Endothelial cell of umbilical vein (primary cell): ENCODE results near the gene ZBTB9. TPM values are rescaled to one million over a fixed set of nuclear protein-coding genes. Genes with fewer than 3 reads are reported as not detected.
A peak's percentile ranks its signal among the peaks of the same experiment; 100 is the strongest.

Experiments used
- BruUV-seq: library from RNA; stranded (reverse); fragments of 400-500 nt; replicated peaks from 2 replicates; lab custom pipeline; 2021; lab: Mats Ljungman, UMichigan
- CTCF ChIA-PET: fragments of 300-600, 350-600 bp; sonication (Branson Sonifier 250); formaldehyde crosslinking; loops from one replicate; lab custom pipeline; 2021; ENCODE audit warnings: antibody characterized with exemption, inconsistent platforms; lab: Charles Lee
- POLR2A ChIA-PET: fragments of 300-600, 350-600 bp; sonication (Branson Sonifier 250); formaldehyde crosslinking; loops from one replicate; lab custom pipeline; 2021; ENCODE audit warnings: antibody characterized with exemption, inconsistent platforms; lab: Charles Lee
- DNase-seq: peaks from one replicate; pipeline ENCODE4 v3.0.0-alpha.2; 2011; ENCODE audit warnings: low read depth, low spot score
- FAIRE-seq: peaks from 2 replicates; lab custom pipeline; 2011; peaks lifted over from hg19 to GRCh38; lab: Jason Lieb, UNC
- H2AFZ ChIP-seq: 2 replicates; pipeline ENCODE4 v1.6.0; 2012; ENCODE audit warnings: low read depth, low read length, control low read depth, inconsistent platforms
- H3K27ac ChIP-seq: 2 replicates; pipeline ENCODE4 v1.5.1; 2011; ENCODE audit warnings: low read depth, mild to moderate bottlenecking, control low read depth, low read length, moderate library complexity; ENCODE audit not compliant: insufficient read depth
- H3K27me3 ChIP-seq, 2 experiments: 2 replicates each; pipeline versions ENCODE4 v1.6.0 to v1.6.1; 2011; ENCODE audit warnings: low read length in 2 of 2, mixed read lengths in 1 of 2; ENCODE audit not compliant: control insufficient read depth in 2 of 2, insufficient read depth in 2 of 2
- H3K36me3 ChIP-seq, 2 experiments: 2 replicates in 1 of 2; 3 replicates in 1 of 2; pipeline ENCODE4 v1.5.1; 2011; ENCODE audit warnings: low read length in 2 of 2, mild to moderate bottlenecking in 1 of 2, moderate library complexity in 1 of 2; ENCODE audit not compliant: control insufficient read depth in 2 of 2, insufficient read depth in 2 of 2; ENCODE audit errors: extremely low read depth in 1 of 2
- H3K4me1 ChIP-seq: 3 replicates; pipeline ENCODE4 v1.5.1; 2011; ENCODE audit warnings: mild to moderate bottlenecking, low read length; ENCODE audit not compliant: control insufficient read depth, insufficient read depth; ENCODE audit errors: extremely low read depth
- H3K4me2 ChIP-seq: 2 replicates; pipeline ENCODE4 v1.6.1; 2011; ENCODE audit warnings: low read length, control low read depth, mixed read lengths; ENCODE audit not compliant: insufficient read depth
- H3K4me3 ChIP-seq, 3 experiments: fragments of 200-600 bp in 1 of 3; sonication (generic), shearing (Covaris generic) in 1 of 3; replicated peaks in 1 of 3; 2 replicates each; pipeline ENCODE4 v1.5.1; 2011 to 2016; ENCODE audit warnings: control low read depth in 3 of 3, low read length in 3 of 3, mild to moderate bottlenecking in 2 of 3, inconsistent platforms in 1 of 3, low read depth in 1 of 3, moderate library complexity in 1 of 3; ENCODE audit not compliant: insufficient read depth in 1 of 3
- H3K79me2 ChIP-seq: 2 replicates; pipeline ENCODE4 v1.6.0; 2012; ENCODE audit warnings: low read length, inconsistent platforms; ENCODE audit not compliant: control insufficient read depth, insufficient read depth
- H3K9ac ChIP-seq: replicated peaks from 2 replicates; pipeline ENCODE3; 2011; ENCODE audit warnings: low read length, control low read depth; ENCODE audit not compliant: insufficient read depth; ENCODE audit errors: extremely low read depth
- H3K9me1 ChIP-seq: replicated peaks from 3 replicates; pipeline ENCODE4 v1.6.0; 2011; ENCODE audit warnings: mild to moderate bottlenecking, low read length; ENCODE audit not compliant: control insufficient read depth, insufficient read depth; ENCODE audit errors: extremely low read depth
- H3K9me3 ChIP-seq: replicated peaks from 2 replicates; pipeline ENCODE4 v1.5.1; 2012; ENCODE audit warnings: low read length, inconsistent platforms; ENCODE audit not compliant: control insufficient read depth, insufficient read depth
- H4K20me1 ChIP-seq: replicated peaks from 2 replicates; pipeline ENCODE3; 2011; ENCODE audit warnings: mild to moderate bottlenecking, low read length; ENCODE audit not compliant: control insufficient read depth, insufficient read depth; ENCODE audit errors: extremely low read depth
- CTCF ChIP-seq, 2 donors: IDR thresholded peaks; 1 replicate in 1 of 2; 2 replicates in 1 of 2; pipeline ENCODE4 v1.5.1; 2011; ENCODE audit warnings: low read length in 2 of 2, mild to moderate bottlenecking in 2 of 2, moderate library complexity in 2 of 2, control low read depth in 1 of 2, inconsistent platforms in 1 of 2, low read depth in 1 of 2; ENCODE audit not compliant: insufficient read depth in 1 of 2; ENCODE audit errors: extremely low read depth in 1 of 2
- EZH2 ChIP-seq: IDR thresholded peaks from 2 replicates; pipeline ENCODE4 v1.6.1; 2012; ENCODE audit warnings: borderline replicate concordance, low read depth, mild to moderate bottlenecking, moderate library complexity, low read length, inconsistent platforms; ENCODE audit not compliant: severe bottlenecking
- FOS ChIP-seq: IDR thresholded peaks from 2 replicates; pipeline ENCODE4 v1.6.1; 2011; ENCODE audit warnings: mild to moderate bottlenecking, low read length, moderate library complexity, borderline replicate concordance; ENCODE audit not compliant: insufficient read depth
- GATA2 ChIP-seq: IDR thresholded peaks from 2 replicates; pipeline ENCODE4 v1.7.0; 2011; ENCODE audit warnings: low read depth, mild to moderate bottlenecking, moderate library complexity, mixed read lengths, low read length; ENCODE audit not compliant: insufficient read length, insufficient read depth
- MAX ChIP-seq: IDR thresholded peaks from 2 replicates; pipeline ENCODE4 v1.6.1; 2011; ENCODE audit not compliant: insufficient read depth, insufficient read length
- dilution Hi-C: fragments of 300-500 bp; cut with MboI; formaldehyde crosslinking; loops from one replicate; pipeline ENCODE4 v1.15.0; 2019; ENCODE audit warnings: low sequenced_read_pairs; ENCODE audit not compliant: extremely low pct_ligation_motif_present
- intact Hi-C: fragments of 100-400 bp; cut with micrococcal nuclease; formaldehyde crosslinking; loops from one replicate; pipeline ENCODE4 v1.10.0; 2022
- polyA plus RNA-seq, 4 experiments: library from polyadenylated mRNA; depleted of rRNA in 3 of 4; stranded (reverse) in 3 of 4; unstranded in 1 of 4; fragments of >200 nt; gene quantifications; 2 replicates each; pipeline versions ENCODE4 v1.2.1 to v1.2.3, GENCODE V29; 2011 to 2012; ENCODE audit warnings: missing spikeins in 1 of 4
- total RNA-seq: library from RNA; stranded (reverse); gene quantifications from 2 replicates; pipeline ENCODE4 v1.2.3, GENCODE V29; 2021

Gene ZBTB9
- total and polyA plus RNA-seq, 2 donors (not counting 3 experiments of a cell fraction or from before 2014, with no cell fraction given), result 4.7 to 8.0 TPM

DNA sequence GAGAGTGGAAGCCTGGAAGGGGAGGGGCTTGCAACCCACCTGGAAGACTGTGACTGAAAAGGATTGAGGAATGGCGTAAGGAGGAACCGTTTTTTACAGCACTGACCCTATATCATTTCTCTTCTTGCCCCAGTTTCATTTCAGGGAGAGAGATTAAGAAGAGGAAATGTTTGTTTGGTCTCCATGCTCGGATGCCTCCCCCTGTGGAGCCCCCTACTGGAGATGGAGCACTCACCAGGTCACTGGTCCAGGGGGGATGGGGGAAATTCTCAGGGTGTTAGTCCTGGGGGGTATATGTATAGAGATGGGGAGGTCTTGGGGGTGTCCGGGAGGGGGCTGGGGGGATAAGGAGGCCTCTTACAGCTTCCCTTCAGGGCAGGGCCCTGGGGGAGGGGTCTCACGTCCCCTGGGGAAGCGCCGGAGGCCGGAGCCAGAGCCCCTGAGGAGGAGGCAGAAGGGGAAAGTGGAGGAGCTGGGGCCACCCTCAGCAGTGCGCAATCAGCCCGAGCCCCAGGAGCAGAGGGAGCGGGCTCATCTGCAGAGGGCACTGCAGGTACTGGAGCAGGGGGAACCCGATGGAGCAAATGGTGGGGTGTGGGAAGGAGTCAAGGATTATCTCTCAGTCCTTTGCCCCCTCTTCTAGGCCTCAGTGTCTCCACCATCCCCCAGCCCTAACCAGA lies 39.6 kb upstream of the ZBTB9 start:
- Histone ChIP-seq H3K79me2 (peaks cover 12% of the 10 kb centered on the region), H3K4me2 (no peak overlapping the region)

More for the DNA sequence above, 39.6 kb upstream of the ZBTB9 start:
- H4K20me1 ChIP-seq, result no peaks in the 10 kb centered on the region
- H2AFZ ChIP-seq, result no peak overlapping the region
- intact Hi-C loops, result loop anchor here (10.0 kb wide), 1 partner anchor 440 kb away; no protein-coding TSS in a partner anchor
- H3K27me3 ChIP-seq, result no peaks in the 10 kb centered on the region
- H3K4me1 ChIP-seq, result peaks cover 29% of the 10 kb centered on the region
- no peaks in the 10 kb centered on the region for H3K9me3 ChIP-seq
- no peak overlapping the region for H3K9ac ChIP-seq
- FAIRE-seq, result no peak
- H3K36me3 ChIP-seq, result peaks cover 0 to 22% of the 10 kb centered on the region in 2 experiments
- H3K27ac ChIP-seq, result no peak overlapping the region
- CTCF ChIA-PET, result interaction anchor here (4.7 kb wide), 1 partner anchor 11 kb away, joined by 14 read pairs; no protein-coding TSS in a partner anchor
- BruUV-seq, result no TSS peak
- no peak for DNase-seq
- H3K4me3 ChIP-seq, result no peak overlapping the region
- dilution Hi-C loops, result no loop called here
- POLR2A ChIA-PET, result no interaction called here
- TF ChIP-seq MAX (no peak), FOS (no peak), CTCF (IDR thresholded peaks at IDR 0.05; ENCODE audit: extremely low read depth in 1 of 2, insufficient read depth in 1 of 2, low read depth in 1 of 2, low read length in 2 of 2) (peak; percentile 20 to 46), GATA2 (no peak), EZH2 (no peak)
- H3K9me1 ChIP-seq, result no peaks in the 10 kb centered on the region
